ENCODE data around the gene UPK2.

GRCh38 chr11:118933486-118933885 lies 22.6 kb upstream of the UPK2 start:
- TF ChIP-seq YY1 (IDR thresholded peaks at IDR 0.05; ENCODE audit: insufficient read depth, insufficient read length), result no peak
- no peak for TF ChIP-seq SUZ12 (IDR thresholded peaks at IDR 0.05; ENCODE audit: extremely low read depth, insufficient read depth, insufficient read length)
- TF ChIP-seq ZNF274 (IDR thresholded peaks at IDR 0.05; ENCODE audit: low read depth, low read length), result no peak
